Activated CD8-positive, alpha-beta T cell treated with anti-CD3 and anti-CD28 coated beads for 36 hours (primary cell): ENCODE data around the gene CLDN6. TPM values are rescaled to one million over a fixed set of nuclear protein-coding genes. Genes with fewer than 3 reads are reported as not detected.
A peak's percentile ranks its signal among the peaks of the same experiment; 100 is the strongest.

Source experiments
- ATAC-seq: fragments of 200-7000 bp; cut with Tn5 transposase; one replicate; pipeline ENCODE4 v1.10.0; 2021; ENCODE audit warnings: mild to moderate bottlenecking, moderate library complexity
- CTCF ChIA-PET: fragments of 350-600 bp; sonication (Branson Sonifier 250); formaldehyde crosslinking; loops from one replicate; lab custom pipeline; 2021; ENCODE audit warnings: antibody characterized with exemption; lab: Charles Lee
- POLR2A ChIA-PET: fragments of 350-600 bp; sonication (Branson Sonifier 250); formaldehyde crosslinking; loops from one replicate; lab custom pipeline; 2021; ENCODE audit warnings: antibody characterized with exemption; lab: Charles Lee
- DNase-seq: peaks from one replicate; pipeline ENCODE4 v3.0.0-alpha.2; 2020
- H3K27ac Mint-ChIP-seq: one replicate; pipeline ENCODE4 v1.8.0; 2021; ENCODE audit warnings: mild to moderate bottlenecking, mixed read lengths
- H3K27me3 Mint-ChIP-seq: one replicate; pipeline ENCODE4 v1.8.0; 2021; ENCODE audit warnings: mixed read lengths
- H3K36me3 Mint-ChIP-seq: one replicate; pipeline ENCODE4 v1.8.0; 2021; ENCODE audit warnings: low read depth, mixed read lengths
- H3K4me1 Mint-ChIP-seq: one replicate; pipeline ENCODE4 v1.8.0; 2021; ENCODE audit warnings: low read depth, mixed read lengths
- H3K4me3 Mint-ChIP-seq: one replicate; pipeline ENCODE4 v1.8.0; 2021; ENCODE audit warnings: mild to moderate bottlenecking, moderate library complexity, mixed read lengths
- H3K9me3 Mint-ChIP-seq: one replicate; pipeline ENCODE4 v1.8.0; 2021; ENCODE audit warnings: mixed read lengths
- CTCF ChIP-seq: fragments of 200-600 bp; IDR thresholded peaks from one replicate; pipeline ENCODE4 v1.8.0; 2022; ENCODE audit warnings: antibody characterized with exemption, mild to moderate bottlenecking
- intact Hi-C: fragments of 100-400 bp; cut with micrococcal nuclease; formaldehyde crosslinking; loops from one replicate; pipeline ENCODE4 v1.10.0; 2022
- total RNA-seq, 2 experiments: library from RNA; stranded (reverse); gene quantifications; one replicate each; pipeline ENCODE4 v1.2.3, GENCODE V29; 2021

Gene CLDN6
- total RNA-seq, 2 experiments from 2014 or later = not detected

GRCh38 chr16:3014971-3015370, 3.0 kb downstream of the CLDN6 start:
- DNase-seq (no peak), ATAC-seq (no peak)
- POLR2A ChIA-PET = interaction anchor here (1.6 kb wide), 1 partner anchor 8 kb away, joined by 3 read pairs; no protein-coding TSS in a partner anchor
- Mint-ChIP-seq H3K4me3 (no peak overlapping the region), H3K36me3 (no peaks in the 10 kb centered on the region), H3K27me3 (peaks cover 12% of the 10 kb centered on the region), H3K4me1 (peaks cover 8% of the 10 kb centered on the region), H3K27ac (no peak overlapping the region), H3K9me3 (no peaks in the 10 kb centered on the region)
- intact Hi-C loops = no loop called here
- CTCF ChIA-PET = interaction anchor here (2.1 kb wide), 1 partner anchor 12 kb away, joined by 8 read pairs; no protein-coding TSS in a partner anchor
- TF ChIP-seq CTCF = no peak

- Mint-ChIP-seq H3K27ac (no peak overlapping the region), H3K4me3 (no peak overlapping the region), H3K27me3 (peaks cover 11% of the 10 kb centered on the region), H3K9me3 (no peaks in the 10 kb centered on the region), H3K36me3 (no peaks in the 10 kb centered on the region), H3K4me1 (peaks cover 4% of the 10 kb centered on the region)
- TF ChIP-seq CTCF = no peak
- ChIA-PET CTCF (interaction anchor here (1.0 to 2.1 kb wide), 2 partner anchors 13 to 34 kb away, joined by 3 to 8 read pairs; no protein-coding TSS in a partner anchor), POLR2A (interaction anchor here (1.6 kb wide), 1 partner anchor 9 kb away, joined by 3 read pairs; no protein-coding TSS in a partner anchor)
- intact Hi-C loops = no loop called here
- ATAC-seq (no peak), DNase-seq (no peak)
These were observed 3.8 kb downstream of the CLDN6 start for GRCh38 chr16:3013998-3014690.

GRCh38 chr16:3013491-3013951, 4.5 kb downstream of the CLDN6 start:
- Mint-ChIP-seq H3K36me3 (no peaks in the 10 kb centered on the region), H3K9me3 (no peaks in the 10 kb centered on the region), H3K4me1 (peaks cover 8% of the 10 kb centered on the region), H3K27me3 (peaks cover 11% of the 10 kb centered on the region), H3K4me3 (no peak overlapping the region), H3K27ac (no peak overlapping the region)
- no peak for DNase-seq
- POLR2A ChIA-PET = interaction anchor here (1.6 kb wide), 1 partner anchor 10 kb away, joined by 3 read pairs; no protein-coding TSS in a partner anchor
- ATAC-seq = no peak
- TF ChIP-seq CTCF = no peak
- CTCF ChIA-PET = interaction anchor here (1.0 to 2.1 kb wide), 2 partner anchors 14 to 35 kb away, joined by 3 to 8 read pairs; no protein-coding TSS in a partner anchor
- intact Hi-C loops = no loop called here

GRCh38 chr16:3012828-3013420, 5.1 kb downstream of the CLDN6 start, which contains the start of gene CLDN9:
Gene CLDN9 (plus strand): TSS chr16:3012923. CDS start chr16:3013363, 440 bp downstream.
- Mint-ChIP-seq H3K4me1 (peaks cover 10% of the 10 kb centered on the region), H3K36me3 (no peaks in the 10 kb centered on the region), H3K4me3 (no peak within 1 kb of the TSS), H3K27me3 (peaks cover 11% of the 10 kb centered on the region), H3K27ac (no peak within 1 kb of the TSS), H3K9me3 (no peaks in the 10 kb centered on the region)
- ChIA-PET POLR2A (no interaction called here), CTCF (interaction anchor here (0.8 to 1.0 kb wide), 2 partner anchors 16 to 18 kb away, joined by 3 to 6 read pairs; no protein-coding TSS in a partner anchor)
- intact Hi-C loops = no loop called here
- no peak for TF ChIP-seq CTCF
- ATAC-seq = peak; percentile 50
- no peak for DNase-seq
